ENCODE data around the gene HTR4. TPM values are rescaled to one million over a fixed set of nuclear protein-coding genes. Genes with fewer than 3 reads are reported as not detected.

Gene HTR4
- total RNA-seq, 2 experiments from 2014 or later = not detected

- no peak for DNase-seq
- no peaks in the 10 kb centered on the region for H3K36me3 Mint-ChIP-seq (ENCODE audit: low read depth)
- intact Hi-C loops (cut with micrococcal nuclease) = no loop called here
- CTCF ChIA-PET = interaction anchor here (1.1 kb wide), 1 partner anchor 146 kb away, joined by 5 read pairs; no protein-coding TSS in a partner anchor
- H3K4me1 Mint-ChIP-seq (ENCODE audit: low read depth) = no peaks in the 10 kb centered on the region
- no peak overlapping the region for H3K27ac Mint-ChIP-seq
- no peaks in the 10 kb centered on the region for H3K27me3 Mint-ChIP-seq (ENCODE audit: low read depth)
- no peak overlapping the region for H3K4me3 Mint-ChIP-seq
- no peaks in the 10 kb centered on the region for H3K9me3 Mint-ChIP-seq
Measured at GRCh38 chr5:148584103-148584502, 70.2 kb downstream of the HTR4 start.

GRCh38 chr5:148583421-148583965 is 70.8 kb downstream of the HTR4 start:
- Mint-ChIP-seq H3K9me3 (no peaks in the 10 kb centered on the region), H3K27ac (no peak overlapping the region), H3K4me1 (ENCODE audit: low read depth) (no peaks in the 10 kb centered on the region), H3K27me3 (ENCODE audit: low read depth) (no peaks in the 10 kb centered on the region), H3K36me3 (ENCODE audit: low read depth) (no peaks in the 10 kb centered on the region), H3K4me3 (no peak overlapping the region)
- no peak for DNase-seq
- CTCF ChIA-PET = interaction anchor here (1.1 kb wide), 1 partner anchor 147 kb away, joined by 5 read pairs; no protein-coding TSS in a partner anchor
- intact Hi-C loops (cut with micrococcal nuclease) = no loop called here

- H3K9me3 Mint-ChIP-seq = no peaks in the 10 kb centered on the region
- no peaks in the 10 kb centered on the region for H3K4me1 Mint-ChIP-seq (ENCODE audit: low read depth)
- no peak for DNase-seq
- H3K36me3 Mint-ChIP-seq (ENCODE audit: low read depth) = no peaks in the 10 kb centered on the region
- H3K27ac Mint-ChIP-seq = no peak overlapping the region
- CTCF ChIA-PET = no interaction called here
- peaks cover 22% of the 10 kb centered on the region for H3K27me3 Mint-ChIP-seq (ENCODE audit: low read depth)
- intact Hi-C loops (cut with micrococcal nuclease) = no loop called here
- H3K4me3 Mint-ChIP-seq = no peak overlapping the region
Measured at GRCh38 chr5:148574167-148574566, 80.2 kb downstream of the HTR4 start.

DNA sequence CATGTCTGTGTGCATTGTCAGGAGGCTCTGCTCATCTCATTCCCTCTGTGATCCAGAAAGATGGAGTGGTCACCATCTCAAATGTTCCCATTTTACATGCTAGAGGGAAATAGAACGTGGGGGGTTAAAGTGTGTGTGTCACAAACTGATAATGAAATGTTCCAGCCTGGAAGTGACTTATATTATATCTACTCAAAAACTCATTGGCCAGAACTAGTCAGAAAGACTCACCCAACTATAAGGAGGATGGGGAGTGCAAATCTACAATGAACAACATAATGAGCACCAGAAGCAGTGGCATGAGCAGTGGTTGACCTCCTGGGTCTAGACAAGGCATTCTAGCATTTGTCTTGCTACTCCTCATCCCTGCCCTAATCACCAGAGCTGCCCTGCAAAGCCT is 81.0 kb downstream of the HTR4 start:
- Mint-ChIP-seq H3K36me3 (ENCODE audit: low read depth) (no peaks in the 10 kb centered on the region), H3K9me3 (no peaks in the 10 kb centered on the region), H3K27me3 (ENCODE audit: low read depth) (peaks cover 23% of the 10 kb centered on the region), H3K4me3 (no peak overlapping the region), H3K27ac (no peak overlapping the region), H3K4me1 (ENCODE audit: low read depth) (no peaks in the 10 kb centered on the region)
- DNase-seq = no peak
- CTCF ChIA-PET = interaction anchor here (0.7 kb wide), 1 partner anchor 103 kb away, joined by 3 read pairs; no protein-coding TSS in a partner anchor
- intact Hi-C loops (cut with micrococcal nuclease) = no loop called here

GRCh38 chr5:148569948-148570347 is 84.4 kb downstream of the HTR4 start:
- Mint-ChIP-seq H3K36me3 (ENCODE audit: low read depth) (no peaks in the 10 kb centered on the region), H3K27me3 (ENCODE audit: low read depth) (peaks cover 26% of the 10 kb centered on the region), H3K27ac (no peak overlapping the region), H3K4me3 (no peak overlapping the region), H3K4me1 (ENCODE audit: low read depth) (no peaks in the 10 kb centered on the region), H3K9me3 (no peaks in the 10 kb centered on the region)
- no peak for DNase-seq
- intact Hi-C loops (cut with micrococcal nuclease) = no loop called here
- CTCF ChIA-PET = no interaction called here

- CTCF ChIA-PET = no interaction called here
- intact Hi-C loops (cut with micrococcal nuclease) = no loop called here
- Mint-ChIP-seq H3K27me3 (ENCODE audit: low read depth) (peaks cover 19% of the 10 kb centered on the region), H3K27ac (no peak overlapping the region), H3K4me3 (no peak overlapping the region), H3K4me1 (ENCODE audit: low read depth) (no peaks in the 10 kb centered on the region), H3K36me3 (ENCODE audit: low read depth) (no peaks in the 10 kb centered on the region), H3K9me3 (no peaks in the 10 kb centered on the region)
- no peak for DNase-seq
Measured at GRCh38 chr5:148565148-148565547, 89.2 kb downstream of the HTR4 start.

- no peaks in the 10 kb centered on the region for H3K36me3 Mint-ChIP-seq (ENCODE audit: low read depth)
- no peak for DNase-seq
- H3K4me3 Mint-ChIP-seq = no peak overlapping the region
- intact Hi-C loops (cut with micrococcal nuclease) = no loop called here
- H3K9me3 Mint-ChIP-seq = no peaks in the 10 kb centered on the region
- H3K4me1 Mint-ChIP-seq (ENCODE audit: low read depth) = no peaks in the 10 kb centered on the region
- H3K27me3 Mint-ChIP-seq (ENCODE audit: low read depth) = peaks cover 15% of the 10 kb centered on the region
- H3K27ac Mint-ChIP-seq = no peak overlapping the region
- CTCF ChIA-PET = no interaction called here
Measured at GRCh38 chr5:148563021-148563420, 91.3 kb downstream of the HTR4 start.

GRCh38 chr5:148561801-148562311 is 92.5 kb downstream of the HTR4 start:
- CTCF ChIA-PET = no interaction called here
- H3K9me3 Mint-ChIP-seq = no peaks in the 10 kb centered on the region
- no peaks in the 10 kb centered on the region for H3K36me3 Mint-ChIP-seq (ENCODE audit: low read depth)
- no peak overlapping the region for H3K27ac Mint-ChIP-seq
- no peak for DNase-seq
- H3K4me1 Mint-ChIP-seq (ENCODE audit: low read depth) = no peaks in the 10 kb centered on the region
- intact Hi-C loops (cut with micrococcal nuclease) = no loop called here
- H3K4me3 Mint-ChIP-seq = no peak overlapping the region
- H3K27me3 Mint-ChIP-seq (ENCODE audit: low read depth) = peaks cover 15% of the 10 kb centered on the region

DNA sequence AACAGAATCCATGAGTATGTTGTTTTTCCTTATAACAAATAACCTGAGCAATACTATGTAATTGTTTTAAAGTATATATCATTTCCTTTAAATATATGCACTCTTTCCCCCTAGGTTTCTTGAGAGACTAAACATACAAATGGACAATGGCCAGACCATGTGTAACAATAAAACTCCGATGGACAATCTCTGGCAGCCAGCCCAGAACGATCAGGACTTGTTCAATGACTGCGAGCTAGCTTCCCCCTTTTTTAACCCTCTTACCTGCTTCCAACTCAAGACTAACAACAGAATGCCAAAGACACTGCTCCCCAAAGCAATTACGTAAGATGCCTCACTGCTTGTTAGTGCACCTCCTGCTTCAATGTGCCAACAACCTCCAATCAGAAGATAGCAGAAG is 94.9 kb downstream of the HTR4 start:
- Mint-ChIP-seq H3K4me3 (no peak overlapping the region), H3K4me1 (ENCODE audit: low read depth) (no peaks in the 10 kb centered on the region), H3K9me3 (no peaks in the 10 kb centered on the region), H3K36me3 (ENCODE audit: low read depth) (no peaks in the 10 kb centered on the region), H3K27ac (no peak overlapping the region), H3K27me3 (ENCODE audit: low read depth) (peaks cover 10% of the 10 kb centered on the region)
- CTCF ChIA-PET = no interaction called here
- DNase-seq = no peak
- intact Hi-C loops (cut with micrococcal nuclease) = loop anchor here (5.0 kb wide), 1 partner anchor 63 kb away; no protein-coding TSS in a partner anchor

DNA sequence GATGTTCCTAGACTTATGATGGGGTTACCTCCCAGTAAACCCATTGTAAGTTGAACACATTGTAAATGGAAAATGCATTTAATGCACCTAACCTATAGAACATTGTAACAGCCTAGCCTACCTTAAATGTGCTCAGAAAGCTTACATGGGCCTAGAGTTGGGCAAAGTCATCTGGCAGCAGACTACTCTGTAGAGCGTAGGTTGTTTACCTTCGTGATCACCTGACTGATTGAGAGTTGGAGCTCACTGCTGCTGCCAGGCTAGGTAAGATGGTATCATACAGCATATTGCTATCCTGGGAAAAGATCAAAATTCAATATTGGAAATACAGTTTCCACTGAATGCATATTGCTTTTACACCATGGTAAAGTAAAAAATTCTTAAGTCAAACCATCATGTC is 95.4 kb downstream of the HTR4 start:
- H3K27ac Mint-ChIP-seq = no peak overlapping the region
- DNase-seq = no peak
- no peak overlapping the region for H3K4me3 Mint-ChIP-seq
- H3K4me1 Mint-ChIP-seq (ENCODE audit: low read depth) = no peaks in the 10 kb centered on the region
- peaks cover 9% of the 10 kb centered on the region for H3K27me3 Mint-ChIP-seq (ENCODE audit: low read depth)
- no peaks in the 10 kb centered on the region for H3K9me3 Mint-ChIP-seq
- no peaks in the 10 kb centered on the region for H3K36me3 Mint-ChIP-seq (ENCODE audit: low read depth)
- CTCF ChIA-PET = no interaction called here
- intact Hi-C loops (cut with micrococcal nuclease) = loop anchor here (5.0 kb wide), 1 partner anchor 63 kb away; no protein-coding TSS in a partner anchor

- intact Hi-C loops (cut with micrococcal nuclease) = loop anchor here (5.0 kb wide), 1 partner anchor 65 kb away; no protein-coding TSS in a partner anchor
- no peak for DNase-seq
- CTCF ChIA-PET = no interaction called here
- no peaks in the 10 kb centered on the region for H3K36me3 Mint-ChIP-seq (ENCODE audit: low read depth)
- no peak overlapping the region for H3K27ac Mint-ChIP-seq
- H3K27me3 Mint-ChIP-seq (ENCODE audit: low read depth) = peaks cover 4% of the 10 kb centered on the region
- no peaks in the 10 kb centered on the region for H3K9me3 Mint-ChIP-seq
- no peak overlapping the region for H3K4me3 Mint-ChIP-seq
- no peaks in the 10 kb centered on the region for H3K4me1 Mint-ChIP-seq (ENCODE audit: low read depth)
Measured at GRCh38 chr5:148556835-148557234, 97.5 kb downstream of the HTR4 start.

DNA sequence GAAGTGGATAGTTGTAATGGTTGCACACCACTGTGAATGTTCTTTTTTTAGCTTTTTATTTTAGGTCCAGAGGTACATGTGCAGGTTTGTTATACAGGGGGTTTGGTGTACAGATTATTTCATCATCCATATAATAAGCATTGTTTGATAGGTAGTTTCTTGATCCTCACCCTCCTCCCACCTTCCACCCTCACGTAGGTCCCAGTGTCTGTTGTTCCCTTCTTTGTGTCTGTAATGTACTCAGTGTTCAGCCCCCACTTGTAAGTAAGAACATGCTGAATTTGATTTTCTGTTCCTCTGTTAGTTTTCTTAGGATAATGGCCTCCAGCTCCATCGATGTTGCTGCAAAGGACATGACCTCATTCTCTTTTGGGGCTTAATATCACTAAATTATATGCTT is 99.7 kb downstream of the HTR4 start:
- Mint-ChIP-seq H3K36me3 (ENCODE audit: low read depth) (no peaks in the 10 kb centered on the region), H3K27ac (no peak overlapping the region), H3K9me3 (no peaks in the 10 kb centered on the region), H3K4me1 (ENCODE audit: low read depth) (no peaks in the 10 kb centered on the region), H3K27me3 (ENCODE audit: low read depth) (no peaks in the 10 kb centered on the region), H3K4me3 (no peak overlapping the region)
- CTCF ChIA-PET = interaction anchor here (0.8 kb wide), 1 partner anchor 177 kb away, joined by 3 read pairs; no protein-coding TSS in a partner anchor
- no peak for DNase-seq
- intact Hi-C loops (cut with micrococcal nuclease) = loop anchor here (5.0 kb wide), 1 partner anchor 68 kb away; no protein-coding TSS in a partner anchor

DNA sequence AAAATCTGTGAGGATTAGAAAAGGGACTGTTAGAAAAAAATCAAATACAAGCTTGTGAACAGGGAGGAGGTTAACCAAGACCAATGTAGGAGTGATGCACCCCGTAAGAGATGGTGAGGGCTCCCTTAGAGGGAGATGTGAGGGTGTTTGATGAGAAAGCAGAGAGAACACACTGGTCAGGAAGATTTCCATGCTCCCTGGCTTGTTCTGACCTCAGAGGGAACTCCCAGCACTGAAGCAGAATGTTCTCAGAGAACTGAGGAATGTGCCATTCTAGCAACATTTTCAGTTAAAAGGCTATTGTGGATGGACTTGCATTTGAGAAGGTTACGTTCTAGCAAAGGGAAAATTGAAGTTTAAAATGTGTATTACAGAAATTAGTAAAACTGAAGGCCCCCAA is 110.6 kb downstream of the HTR4 start:
- Mint-ChIP-seq H3K4me3 (no peak overlapping the region), H3K36me3 (ENCODE audit: low read depth) (no peaks in the 10 kb centered on the region), H3K4me1 (ENCODE audit: low read depth) (no peaks in the 10 kb centered on the region), H3K27me3 (ENCODE audit: low read depth) (peaks cover 2% of the 10 kb centered on the region), H3K9me3 (peaks cover 3% of the 10 kb centered on the region), H3K27ac (no peak overlapping the region)
- DNase-seq = no peak
- intact Hi-C loops (cut with micrococcal nuclease) = no loop called here
- CTCF ChIA-PET = no interaction called here

Measured in activated naive CD4-positive, alpha-beta T cell treated with anti-CD3 and anti-CD28 coated beads for 36 hours (primary cell).